Tibial nerve (tissue), 4 donors: ENCODE measurements around the gene CDAN1. TPM values are rescaled to one million over a fixed set of nuclear protein-coding genes. Genes with fewer than 3 reads are reported as not detected.

Source experiments
- DNase-seq, 2 donors: peaks; one replicate each; pipeline ENCODE4 v3.0.0-alpha.2; 2019; ENCODE audit warnings: low spot score in 2 of 2
- H3K27ac ChIP-seq, 4 donors: fragments of 200-600 bp; sonication (generic) in 3 of 4; one replicate each; pipeline ENCODE4 v1.5.1; 2017 to 2019; ENCODE audit warnings: mild to moderate bottlenecking in 1 of 4
- H3K27me3 ChIP-seq, 2 donors: fragments of 200-600 bp; sonication (generic) in 1 of 2; one replicate each; pipeline versions ENCODE4 v1.5.1 to v1.6.0; 2017 to 2019
- H3K36me3 ChIP-seq, 3 donors: fragments of 200-600 bp; sonication (generic); one replicate each; pipeline ENCODE4 v1.5.1; 2018 to 2019
- H3K4me1 ChIP-seq, 4 donors: fragments of 200-600 bp; sonication (generic) in 3 of 4; one replicate each; pipeline ENCODE4 v1.5.1; 2017 to 2019
- H3K4me3 ChIP-seq, 4 donors: fragments of 200-600 bp; sonication (generic) in 3 of 4; one replicate each; pipeline ENCODE4 v1.5.1; 2017 to 2019; ENCODE audit warnings: mild to moderate bottlenecking in 1 of 4, moderate library complexity in 1 of 4
- H3K9me3 ChIP-seq, 4 donors: fragments of 200-600 bp; sonication (generic) in 3 of 4; one replicate each; pipeline ENCODE4 v1.5.1; 2017 to 2019
- CTCF ChIP-seq, 5 experiments: fragments of 200-600 bp in 3 of 5; fragments of 450-650 bp in 2 of 5; sonication (generic) in 3 of 5; IDR thresholded peaks; one replicate each; pipeline ENCODE4 v1.5.1; 2016 to 2019; ENCODE audit warnings: antibody characterized with exemption in 5 of 5, mild to moderate bottlenecking in 3 of 5, moderate library complexity in 2 of 5
- EP300 ChIP-seq, 2 donors: sonication (generic); formaldehyde crosslinking; IDR thresholded peaks; one replicate each; pipeline ENCODE4 v1.6.1; 2017; ENCODE audit warnings: antibody characterized with exemption in 2 of 2, mild to moderate bottlenecking in 1 of 2
- POLR2A ChIP-seq, 2 donors: fragments of 450-650 bp; IDR thresholded peaks; one replicate each; pipeline ENCODE4 v1.6.1; 2017; ENCODE audit warnings: antibody characterized with exemption in 2 of 2, mild to moderate bottlenecking in 2 of 2, moderate library complexity in 2 of 2
- WGBS, 2 donors: methylation state at CpG; one replicate each; pipeline ENCODE4 v1.1.5; 2018; 5-methylcytosine and 5-hydroxymethylcytosine counted together
- total RNA-seq, 4 donors: library from RNA; depleted of rRNA; stranded (reverse); fragments of >200 nt; gene quantifications; one replicate each; pipeline ENCODE4 v1.1.0, GENCODE V29; 2016

Gene CDAN1
- total RNA-seq, 4 donors from 2014 or later, result 14.0 to 25.5 (median 22.0) TPM

GRCh38 chr15:42712584-42712983 is 24.3 kb downstream of the CDAN1 start:
- TF ChIP-seq CTCF (IDR thresholded peaks at IDR 0.05) (no peak), POLR2A (IDR thresholded peaks at IDR 0.05) (no peak), EP300 (IDR thresholded peaks at IDR 0.05) (no peak)
- Histone ChIP-seq H3K27me3 (no peaks in the 10 kb centered on the region), H3K9me3 (no peaks in the 10 kb centered on the region), H3K4me3 (no peak overlapping the region), H3K27ac (no peak overlapping the region), H3K4me1 (no peaks in the 10 kb centered on the region), H3K36me3 (peaks cover 0 to 38% (median 0%) of the 10 kb centered on the region in 3 donors)
- 97 to 100% methylated on average over 4 of the region's 4 CpGs for whole genome bisulfite sequencing, 2 donors
- DNase-seq, result no peak

GRCh38 chr15:42711746-42712145 is 25.2 kb downstream of the CDAN1 start:
- Histone ChIP-seq H3K27ac (no peak overlapping the region), H3K9me3 (no peaks in the 10 kb centered on the region), H3K27me3 (no peaks in the 10 kb centered on the region), H3K4me1 (peaks cover 0 to 3% (median 0%) of the 10 kb centered on the region in 4 donors), H3K4me3 (no peak overlapping the region), H3K36me3 (peaks cover 0 to 29% (median 0%) of the 10 kb centered on the region in 3 donors)
- no peak for DNase-seq
- 94 to 96% methylated on average over 3 of the region's 3 CpGs for WGBS, 2 donors
- no peak for TF ChIP-seq EP300 (IDR thresholded peaks at IDR 0.05)
- no peak for TF ChIP-seq POLR2A (IDR thresholded peaks at IDR 0.05)
- no peak for TF ChIP-seq CTCF (IDR thresholded peaks at IDR 0.05)

GRCh38 chr15:42710662-42711061 is 26.3 kb downstream of the CDAN1 start:
- Histone ChIP-seq H3K27me3 (no peaks in the 10 kb centered on the region), H3K4me3 (no peak overlapping the region), H3K4me1 (peaks cover 0 to 3% (median 0%) of the 10 kb centered on the region in 4 donors), H3K36me3 (peaks cover 0 to 29% (median 0%) of the 10 kb centered on the region in 3 donors), H3K9me3 (no peaks in the 10 kb centered on the region), H3K27ac (no peak overlapping the region)
- DNase-seq, result no peak
- 86 to 88% methylated on average over 2 of the region's 2 CpGs for WGBS, 2 donors
- no peak for TF ChIP-seq CTCF (IDR thresholded peaks at IDR 0.05)
- no peak for TF ChIP-seq EP300 (IDR thresholded peaks at IDR 0.05)
- no peak for TF ChIP-seq POLR2A (IDR thresholded peaks at IDR 0.05)

- Histone ChIP-seq H3K9me3 (no peaks in the 10 kb centered on the region), H3K4me3 (no peak overlapping the region), H3K4me1 (peaks cover 0 to 10% (median 0%) of the 10 kb centered on the region in 4 donors), H3K27me3 (no peaks in the 10 kb centered on the region), H3K27ac (no peak overlapping the region), H3K36me3 (peaks cover 0 to 52% (median 0%) of the 10 kb centered on the region in 3 donors)
- no peak for DNase-seq
- TF ChIP-seq POLR2A (IDR thresholded peaks at IDR 0.05), result no peak
- no peak for TF ChIP-seq CTCF (IDR thresholded peaks at IDR 0.05)
- TF ChIP-seq EP300 (IDR thresholded peaks at IDR 0.05), result no peak
- 73 to 79% methylated on average over 3 of the region's 3 CpGs for WGBS, 2 donors
These were observed 28.9 kb downstream of the CDAN1 start for GRCh38 chr15:42707873-42708544.

DNA sequence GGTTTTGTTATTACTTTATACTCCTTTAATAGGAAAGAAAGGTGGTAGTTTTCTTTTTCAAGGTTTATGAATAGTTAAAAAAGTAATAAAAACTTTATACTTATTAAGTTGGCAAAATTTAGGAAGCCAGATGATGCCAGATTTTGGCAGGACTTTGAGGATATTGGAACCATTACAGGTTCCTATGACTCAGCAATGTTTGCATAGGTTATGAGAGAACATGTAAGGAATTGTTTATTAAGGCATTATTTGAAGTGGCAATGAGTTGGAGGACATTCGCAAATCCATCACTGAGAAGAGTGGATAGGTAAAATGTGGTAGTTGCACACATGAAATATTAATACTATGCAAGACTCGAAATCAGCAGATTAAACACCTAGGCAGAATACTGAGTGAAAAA is 29.9 kb downstream of the CDAN1 start:
- TF ChIP-seq EP300 (IDR thresholded peaks at IDR 0.05) (no peak), POLR2A (IDR thresholded peaks at IDR 0.05) (no peak), CTCF (IDR thresholded peaks at IDR 0.05) (no peak)
- H3K27ac ChIP-seq, result no peak overlapping the region
- no peaks in the 10 kb centered on the region for H3K9me3 ChIP-seq
- no peaks in the 10 kb centered on the region for H3K27me3 ChIP-seq
- 92 to 93% methylated on average over 2 of the region's 2 CpGs for WGBS, 2 donors
- H3K4me1 ChIP-seq, result peaks cover 0 to 10% (median 0%) of the 10 kb centered on the region in 4 donors
- no peak overlapping the region for H3K4me3 ChIP-seq
- peaks cover 0 to 61% (median 0%) of the 10 kb centered on the region in 3 donors for H3K36me3 ChIP-seq
- no peak for DNase-seq
